Activated T-cell treated with anti-CD3 and anti-CD28 coated beads for 24 hours (primary cell): ENCODE data around the gene ARHGEF37.

Experiments
- DNase-seq: peaks from one replicate; pipeline ENCODE4 v3.0.0-alpha.2; 2020; ENCODE audit warnings: low read depth

The ARHGEF37 gene

GRCh38 chr5:149629421-149629820, 48.1 kb downstream of the ARHGEF37 start:
- DNase-seq, result no peak

DNA sequence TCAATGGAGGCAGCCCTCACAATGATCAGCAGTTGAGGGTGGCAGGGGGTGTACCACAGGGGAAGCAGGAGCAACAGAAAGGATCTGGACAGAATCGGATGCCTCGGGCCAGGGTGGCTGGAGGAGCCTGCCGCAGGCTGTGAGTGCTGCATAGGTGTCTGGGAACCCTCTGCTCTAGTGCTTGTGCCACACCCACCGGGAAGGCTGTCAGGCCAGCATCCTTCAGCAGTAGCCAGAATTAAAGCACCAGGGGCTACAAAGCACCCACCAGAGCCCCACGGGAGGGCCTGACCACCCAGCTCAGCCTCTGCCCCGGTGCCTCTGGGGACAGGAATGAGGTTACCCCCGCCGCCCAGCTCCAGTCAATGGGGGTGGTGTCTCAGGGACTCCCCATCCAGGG, 49.0 kb downstream of the ARHGEF37 start:
- no peak for DNase-seq

DNA sequence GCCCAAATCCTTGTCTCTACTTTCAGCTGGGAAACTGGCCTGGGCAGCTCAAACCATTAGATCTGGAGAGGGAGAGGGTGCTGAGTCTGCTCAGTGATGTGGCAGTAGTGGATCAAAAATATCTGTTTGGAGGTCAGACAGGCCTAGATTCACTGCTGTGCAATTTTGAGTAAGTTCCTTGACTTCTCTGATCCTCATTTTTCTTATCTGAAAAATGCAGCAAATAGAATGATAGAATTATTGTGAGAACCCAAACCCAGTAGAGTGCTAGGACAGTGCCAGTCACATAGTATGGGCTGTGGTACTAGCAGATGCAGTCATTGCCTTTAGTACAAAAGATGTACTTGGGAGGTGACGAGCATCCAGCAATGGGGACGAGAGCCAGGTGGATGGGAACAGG, 50.2 kb downstream of the ARHGEF37 start:
- no peak for DNase-seq

DNA sequence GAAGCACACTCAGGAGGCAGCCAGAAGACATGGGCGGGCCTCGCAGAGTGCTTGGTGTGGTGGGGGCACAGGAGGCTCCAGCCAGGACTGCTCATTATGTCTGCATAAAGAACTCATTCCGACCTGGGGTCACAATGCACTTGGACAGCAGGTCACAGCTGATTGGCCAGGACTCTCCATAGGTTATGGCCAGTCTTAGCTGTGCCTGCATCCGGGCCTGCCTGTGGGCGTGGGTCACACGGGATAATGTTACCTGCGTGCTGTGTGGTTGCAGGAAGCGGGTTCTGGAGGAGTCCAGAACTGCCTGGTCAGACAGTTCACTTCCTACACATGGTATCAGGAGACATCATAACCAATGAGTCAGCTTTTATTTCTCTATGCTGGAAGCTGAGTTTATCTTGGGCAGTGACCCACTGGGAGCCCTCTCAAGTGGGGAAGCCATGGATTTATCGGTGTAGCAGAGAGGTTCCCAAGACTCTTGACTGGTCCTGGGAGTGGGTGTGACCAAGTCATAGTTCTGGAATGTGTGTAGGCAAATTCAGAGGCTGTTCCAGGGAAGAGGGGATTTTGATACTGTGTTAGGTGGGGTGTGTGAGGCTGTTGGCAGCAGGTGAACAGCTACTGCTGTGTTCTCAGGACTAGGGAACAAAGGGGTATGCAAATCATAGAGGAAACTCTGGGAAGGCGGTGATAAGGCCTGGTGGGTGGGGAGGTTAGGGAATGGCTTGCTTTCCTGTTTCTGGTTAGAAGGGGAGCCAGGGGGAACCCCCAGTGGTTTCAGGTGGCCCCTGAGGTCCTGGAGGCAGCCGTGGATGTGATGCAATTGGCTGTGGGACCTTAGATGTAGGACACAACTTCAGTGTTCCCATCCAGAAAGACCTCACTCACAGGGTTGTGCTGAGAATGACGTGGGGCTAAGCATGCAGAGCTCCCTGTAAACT, 51.3 kb downstream of the ARHGEF37 start:
- no peak for DNase-seq

DNA sequence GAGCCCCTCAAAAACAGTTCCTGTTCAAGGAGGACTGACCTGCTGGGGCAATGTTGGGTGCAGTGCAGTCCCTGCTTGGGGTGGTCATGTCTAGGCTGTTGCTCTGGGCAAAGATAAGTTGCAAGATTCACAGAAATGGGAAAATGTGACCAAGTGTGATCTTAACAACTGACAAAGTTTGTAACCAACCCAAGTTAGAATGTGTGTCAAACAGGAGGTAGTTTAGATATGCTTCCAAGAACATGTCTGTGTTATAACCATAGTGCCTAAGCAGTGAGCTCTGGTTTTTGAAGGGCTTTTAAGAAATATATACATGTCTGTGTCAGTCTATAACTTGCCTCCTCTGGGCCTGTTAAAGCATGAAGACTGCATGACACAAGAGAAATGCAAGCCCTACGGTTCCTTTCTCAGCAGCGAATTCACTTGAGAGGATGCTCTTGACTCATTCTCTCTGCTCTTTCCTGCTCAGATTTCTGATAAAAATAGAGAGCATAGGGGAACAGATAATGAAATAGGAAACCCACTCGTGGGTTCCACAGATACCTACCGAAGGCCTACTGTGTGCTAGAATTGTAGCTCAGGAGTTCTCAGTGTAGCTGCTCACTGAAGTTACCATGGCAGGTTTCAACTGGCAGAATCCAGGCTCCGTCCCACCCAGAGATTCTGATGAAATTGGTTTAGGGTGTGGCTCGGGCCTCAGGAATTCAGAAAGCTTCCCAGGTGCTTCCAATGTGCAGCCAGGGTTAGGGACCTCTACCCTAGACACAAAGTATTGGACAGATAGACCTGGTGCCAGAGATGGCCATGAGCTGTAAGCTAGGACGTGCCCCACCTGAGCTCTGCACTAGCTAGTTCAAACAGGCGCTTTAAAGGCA, 52.4 kb downstream of the ARHGEF37 start:
- DNase-seq, result no peak

- DNase-seq, result no peak
These were observed 54.1 kb downstream of the ARHGEF37 start for GRCh38 chr5:149635394-149635793.

GRCh38 chr5:149636191-149636860, 55.0 kb downstream of the ARHGEF37 start:
- no peak for DNase-seq

- no peak for DNase-seq
These were observed 55.6 kb downstream of the ARHGEF37 start for GRCh38 chr5:149636861-149637246.

GRCh38 chr5:149638136-149638535, 56.8 kb downstream of the ARHGEF37 start:
- DNase-seq, result no peak

GRCh38 chr5:149638546-149639241, 57.4 kb downstream of the ARHGEF37 start:
- DNase-seq, result no peak

DNA sequence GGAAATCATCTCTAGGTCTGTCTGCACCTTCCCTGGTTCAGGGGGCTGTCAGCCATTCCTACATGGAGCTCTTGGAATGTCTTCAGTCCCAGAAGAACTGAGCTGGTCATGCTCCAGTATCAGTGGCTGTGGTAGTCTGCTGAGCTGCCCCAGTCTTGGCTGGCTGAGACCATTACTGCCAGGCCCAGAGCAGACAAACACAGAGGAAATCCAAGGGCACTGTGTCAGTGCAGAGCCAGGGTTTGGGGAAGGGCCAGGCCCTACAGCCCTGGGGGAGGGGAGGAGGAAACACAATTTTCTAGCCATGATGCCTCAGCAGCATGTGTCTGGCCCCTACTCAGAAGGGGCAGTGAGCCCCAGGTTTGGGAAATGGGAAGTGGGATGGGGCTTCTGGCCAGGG, 58.4 kb downstream of the ARHGEF37 start:
- DNase-seq, result no peak

GRCh38 chr5:149640350-149640999, 59.2 kb downstream of the ARHGEF37 start:
- DNase-seq, result no peak

DNA sequence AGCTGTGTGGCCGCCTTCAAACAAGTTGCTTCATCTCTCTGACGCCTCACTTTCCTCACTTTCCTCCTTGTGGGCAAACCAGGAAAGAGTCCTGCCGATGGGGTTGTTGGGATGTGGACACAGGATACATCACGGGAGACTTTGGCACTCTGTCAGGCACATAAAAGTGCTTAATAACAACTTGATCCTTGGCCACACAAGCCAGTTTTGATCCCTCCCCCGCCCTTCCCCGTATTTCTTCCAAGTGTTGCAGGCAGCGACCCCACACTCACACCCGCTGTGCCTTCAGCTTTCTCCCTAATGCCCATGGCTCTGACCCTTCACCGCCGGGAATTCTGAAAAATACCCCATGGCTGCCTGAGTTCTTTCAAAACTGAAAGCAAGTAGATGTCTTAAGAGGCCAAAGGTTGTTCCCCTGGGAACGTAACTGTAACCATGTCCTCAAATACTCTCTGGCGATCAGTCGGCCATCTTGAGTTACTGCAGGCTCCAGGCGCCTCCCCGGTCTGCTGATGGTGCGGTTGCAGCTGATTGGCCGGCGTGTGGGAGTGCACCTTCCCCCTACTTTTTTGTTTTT, 59.8 kb downstream of the ARHGEF37 start:
- no peak for DNase-seq

DNA sequence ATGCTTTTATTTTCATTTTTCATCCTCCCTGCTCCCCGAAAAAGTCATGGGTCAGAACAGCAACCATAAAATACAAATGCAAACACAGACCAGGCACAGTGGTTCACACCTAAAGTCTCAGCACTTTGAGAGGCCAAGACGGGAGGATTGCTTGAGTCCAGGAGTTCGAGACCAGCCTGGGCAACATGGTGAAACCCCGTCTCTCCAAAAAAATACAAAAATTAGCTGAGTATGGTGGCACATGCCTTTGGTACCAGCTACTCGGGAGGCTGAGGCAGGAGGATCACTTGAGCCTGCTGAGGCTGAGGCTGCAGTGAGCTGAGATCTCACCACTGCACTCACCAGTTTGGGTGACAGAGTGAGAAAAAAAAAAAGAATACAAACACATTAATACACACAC, 60.3 kb downstream of the ARHGEF37 start:
- no peak for DNase-seq

DNA sequence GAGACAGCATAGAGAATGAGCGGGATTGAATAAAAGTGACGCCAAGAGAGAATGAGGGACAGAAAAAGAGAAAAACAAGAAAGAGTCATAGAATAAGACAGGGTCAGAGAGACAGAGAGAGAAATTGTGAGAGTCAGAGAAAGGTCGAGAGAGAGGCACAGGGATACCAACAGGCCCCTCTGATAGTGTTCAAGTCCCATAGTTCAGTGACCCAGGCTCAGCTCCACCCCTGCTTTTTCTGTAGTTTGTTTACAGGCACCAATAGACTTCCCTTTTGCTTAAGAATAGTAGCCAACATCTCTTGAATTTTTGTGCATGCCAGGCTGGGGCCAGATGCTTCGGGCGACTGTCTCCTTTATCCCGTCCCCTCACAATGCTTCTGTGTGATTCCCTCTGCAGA, 62.5 kb downstream of the ARHGEF37 start:
- no peak for DNase-seq

- DNase-seq, result no peak
These were observed 63.3 kb downstream of the ARHGEF37 start for GRCh38 chr5:149644629-149645028.

GRCh38 chr5:149645236-149645635, 63.9 kb downstream of the ARHGEF37 start:
- DNase-seq, result no peak

- DNase-seq, result no peak
These were observed 64.4 kb downstream of the ARHGEF37 start for GRCh38 chr5:149645725-149646124.

GRCh38 chr5:149646564-149646963, 65.3 kb downstream of the ARHGEF37 start:
- peak; percentile 11 for DNase-seq

DNA sequence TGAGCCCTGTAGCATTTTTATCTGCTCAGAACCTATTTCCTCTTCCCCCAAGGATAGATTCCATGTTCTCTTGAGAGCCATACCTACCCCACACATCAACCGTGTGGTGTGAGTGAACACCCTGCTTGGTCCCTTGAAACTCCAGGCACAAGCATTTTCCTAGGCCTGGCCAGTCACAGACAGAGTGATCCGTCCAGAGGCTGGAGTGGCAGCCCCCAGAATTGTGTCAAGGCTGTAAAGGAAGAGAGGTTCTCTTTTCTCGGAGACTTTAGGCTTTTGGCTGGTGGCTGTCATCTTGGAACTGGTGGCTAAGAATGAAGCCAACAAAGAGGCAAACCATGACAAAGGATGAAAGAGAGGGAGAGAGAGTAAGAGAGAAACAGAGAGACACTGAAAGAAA, 66.0 kb downstream of the ARHGEF37 start:
- no peak for DNase-seq
